GM12874 (cell line): ENCODE results near the gene SPINT2.

ENCODE experiments used
- TF ChIP-seq, protein P1 (sequence below): IDR thresholded peaks from 2 replicates; pipeline ENCODE4 v1.5.1; 2011; ENCODE audit warnings: low read depth, mild to moderate bottlenecking, control low read depth, low read length, moderate library complexity; ENCODE audit not compliant: insufficient read depth

The SPINT2 gene

DNA sequence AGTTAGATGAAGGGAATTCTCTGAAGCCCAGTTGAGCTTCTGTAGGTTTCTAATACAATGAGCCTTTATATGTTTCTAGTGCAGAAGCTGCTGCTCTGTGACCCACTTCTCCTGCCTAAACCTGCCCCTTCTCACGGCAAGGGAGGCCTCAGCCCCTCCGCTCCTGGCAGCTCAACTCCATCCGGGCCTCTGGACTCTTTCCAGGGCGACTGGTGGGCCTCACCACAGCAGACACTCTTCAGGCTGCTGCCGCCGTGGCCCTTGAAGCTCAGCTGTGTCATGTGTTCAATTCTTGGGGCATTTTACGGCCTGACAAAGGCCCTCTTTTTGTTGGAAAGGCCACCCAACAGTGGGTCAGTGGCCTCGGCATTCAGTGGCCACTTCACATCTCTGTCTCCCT, 29.7 kb downstream of the SPINT2 start:
- TF ChIP-seq, protein P1, sequence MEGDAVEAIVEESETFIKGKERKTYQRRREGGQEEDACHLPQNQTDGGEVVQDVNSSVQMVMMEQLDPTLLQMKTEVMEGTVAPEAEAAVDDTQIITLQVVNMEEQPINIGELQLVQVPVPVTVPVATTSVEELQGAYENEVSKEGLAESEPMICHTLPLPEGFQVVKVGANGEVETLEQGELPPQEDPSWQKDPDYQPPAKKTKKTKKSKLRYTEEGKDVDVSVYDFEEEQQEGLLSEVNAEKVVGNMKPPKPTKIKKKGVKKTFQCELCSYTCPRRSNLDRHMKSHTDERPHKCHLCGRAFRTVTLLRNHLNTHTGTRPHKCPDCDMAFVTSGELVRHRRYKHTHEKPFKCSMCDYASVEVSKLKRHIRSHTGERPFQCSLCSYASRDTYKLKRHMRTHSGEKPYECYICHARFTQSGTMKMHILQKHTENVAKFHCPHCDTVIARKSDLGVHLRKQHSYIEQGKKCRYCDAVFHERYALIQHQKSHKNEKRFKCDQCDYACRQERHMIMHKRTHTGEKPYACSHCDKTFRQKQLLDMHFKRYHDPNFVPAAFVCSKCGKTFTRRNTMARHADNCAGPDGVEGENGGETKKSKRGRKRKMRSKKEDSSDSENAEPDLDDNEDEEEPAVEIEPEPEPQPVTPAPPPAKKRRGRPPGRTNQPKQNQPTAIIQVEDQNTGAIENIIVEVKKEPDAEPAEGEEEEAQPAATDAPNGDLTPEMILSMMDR: no peak

- TF ChIP-seq, protein P1: no peak
Measured at GRCh38 chr19:38298821-38299680, 34.7 kb downstream of the SPINT2 start.

- TF ChIP-seq, protein P1: no peak
Measured at GRCh38 chr19:38303517-38304351, 39.4 kb downstream of the SPINT2 start, which contains the start of gene C19orf33. Gene C19orf33 (plus strand): TSS chr19:38304251. CDS start chr19:38304262, 11 bp downstream.

GRCh38 chr19:38304352-38304865, 40.0 kb downstream of the SPINT2 start:
- TF ChIP-seq, protein P1: no peak

DNA sequence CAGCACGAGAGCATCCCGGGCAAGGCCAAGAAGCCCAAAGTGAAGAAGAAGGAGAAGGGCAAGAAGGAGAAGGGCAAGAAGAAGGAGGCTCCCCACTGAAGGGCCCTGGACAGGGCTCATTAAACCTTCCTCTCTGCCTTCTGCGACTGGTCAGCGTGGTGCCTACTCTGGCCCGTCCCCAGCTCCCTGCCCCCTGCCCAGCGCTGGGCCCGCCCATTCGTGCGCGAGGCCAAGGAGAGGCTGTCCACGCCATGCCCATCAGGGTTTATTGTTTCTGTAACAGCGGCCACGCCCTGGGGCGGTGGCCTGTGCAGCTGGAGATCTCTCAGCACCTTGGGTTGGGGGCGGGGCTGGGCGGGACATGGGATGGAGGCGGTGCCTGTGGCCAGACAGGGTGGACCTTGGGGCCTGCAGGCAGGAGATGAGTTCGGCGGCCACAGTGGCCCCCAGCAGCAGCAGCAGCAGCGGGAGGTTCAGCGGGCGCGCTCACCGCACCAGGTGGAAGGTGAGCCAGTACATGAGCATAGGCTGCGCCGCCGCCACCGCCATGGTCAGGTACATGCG, 40.6 kb downstream of the SPINT2 start:
- TF ChIP-seq, protein P1: no peak

GRCh38 chr19:38306236-38306635, 41.9 kb downstream of the SPINT2 start:
- TF ChIP-seq, protein P1: no peak

DNA sequence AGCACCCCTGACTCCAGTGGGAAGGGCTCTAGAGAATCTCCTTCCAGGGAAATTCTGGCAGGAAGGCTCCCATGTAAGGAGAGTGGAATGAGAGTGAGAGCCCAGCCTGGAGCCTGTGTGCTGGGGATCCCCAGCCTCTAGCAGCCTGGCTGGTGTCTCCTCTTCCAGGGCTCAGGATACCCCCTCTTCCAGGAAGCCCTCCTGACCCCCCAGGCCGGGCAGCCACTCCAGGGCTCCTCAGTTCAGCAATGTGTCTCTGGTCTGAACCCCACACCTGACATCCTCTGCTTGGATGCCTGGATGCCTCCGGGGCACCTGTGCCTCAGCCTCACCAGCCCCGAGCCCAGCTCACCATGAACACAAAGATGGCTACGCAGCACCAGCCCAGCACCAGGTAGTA, 42.7 kb downstream of the SPINT2 start:
- TF ChIP-seq, protein P1: no peak
